T-cell (primary cell): Measurements from ENCODE around the gene MPZL1. TPM values are rescaled to one million over a fixed set of nuclear protein-coding genes. Genes with fewer than 3 reads are reported as not detected.
A peak's percentile ranks its signal among the peaks of the same experiment; 100 is the strongest.

ENCODE experiments used
- ATAC-seq, 4 experiments: fragments of 200-7000 bp in 3 of 4; fragments of 150-1000 bp in 1 of 4; cut with Tn5 transposase; replicated peaks in 1 of 4; 1 replicate in 3 of 4; 2 replicates in 1 of 4; pipeline ENCODE4 v1.10.0; 2021; ENCODE audit warnings: moderate library complexity in 3 of 4, mild to moderate bottlenecking in 2 of 4, moderate number of reproducible peaks in 1 of 4
- CTCF ChIA-PET, 2 donors: fragments of 300-600 bp; sonication (Branson Sonifier 250); formaldehyde crosslinking; loops; one replicate each; lab custom pipeline; 2022; ENCODE audit warnings: antibody characterized with exemption in 2 of 2; lab: Charles Lee
- POLR2A ChIA-PET, 2 donors: fragments of 300-600 bp; sonication (Branson Sonifier 250); formaldehyde crosslinking; loops; one replicate each; lab custom pipeline; 2022; ENCODE audit warnings: antibody characterized with exemption in 2 of 2; lab: Charles Lee
- DNase-seq, 35 experiments: peaks; one replicate each; pipeline versions ENCODE4 v3.0.0 to v3.0.0-alpha.2; 2013 to 2023
- H3K27ac ChIP-seq: one replicate; pipeline ENCODE4 v1.5.1; 2013; ENCODE audit warnings: low read length
- H3K27me3 ChIP-seq, 2 experiments: replicated peaks in 1 of 2; 1 replicate in 1 of 2; 2 replicates in 1 of 2; pipeline versions ENCODE4 v1.6.1 to v1.7.0; 2013; ENCODE audit warnings: low read length in 1 of 2, mixed read lengths in 1 of 2; ENCODE audit not compliant: control insufficient read depth in 2 of 2, insufficient read depth in 2 of 2; ENCODE audit errors: extremely low read depth in 1 of 2
- H3K36me3 ChIP-seq, 2 donors: 1 replicate in 1 of 2; 2 replicates in 1 of 2; pipeline versions ENCODE4 v1.6.1 to v1.7.0; 2013; ENCODE audit warnings: low read length in 1 of 2; ENCODE audit not compliant: control insufficient read depth in 2 of 2, insufficient read depth in 1 of 2; ENCODE audit errors: extremely low read depth in 1 of 2
- H3K4me1 ChIP-seq, 2 experiments: 1 replicate in 1 of 2; 2 replicates in 1 of 2; pipeline versions ENCODE4 v1.6.1 to v1.7.0; 2013; ENCODE audit warnings: low read length in 2 of 2, mixed read lengths in 1 of 2; ENCODE audit not compliant: insufficient read depth in 2 of 2, control insufficient read depth in 1 of 2; ENCODE audit errors: extremely low read depth in 1 of 2
- H3K4me3 ChIP-seq, 2 donors: 1 replicate in 1 of 2; 2 replicates in 1 of 2; pipeline versions ENCODE4 v1.5.1 to v1.7.0; 2013; ENCODE audit warnings: mild to moderate bottlenecking in 2 of 2, low read length in 1 of 2, moderate library complexity in 1 of 2; ENCODE audit not compliant: control insufficient read depth in 1 of 2; ENCODE audit errors: extremely low read depth in 1 of 2
- H3K9me3 ChIP-seq: 2 replicates; pipeline ENCODE4 v1.7.0; 2013
- H3K27ac Mint-ChIP-seq, 2 donors: one replicate each; pipeline ENCODE4 v1.8.0; 2020 to 2021; ENCODE audit warnings: mild to moderate bottlenecking in 2 of 2, mixed read lengths in 2 of 2
- H3K27me3 Mint-ChIP-seq, 2 donors: one replicate each; pipeline ENCODE4 v1.8.0; 2021 to 2022; ENCODE audit warnings: mixed read lengths in 2 of 2
- H3K36me3 Mint-ChIP-seq: one replicate; pipeline ENCODE4 v1.8.0; 2021; ENCODE audit warnings: mixed read lengths
- H3K4me1 Mint-ChIP-seq, 3 donors: one replicate each; pipeline ENCODE4 v1.8.0; 2020 to 2022; ENCODE audit warnings: mixed read lengths in 3 of 3, mild to moderate bottlenecking in 1 of 3
- H3K4me3 Mint-ChIP-seq, 3 donors: one replicate each; pipeline ENCODE4 v1.8.0; 2020 to 2022; ENCODE audit warnings: mild to moderate bottlenecking in 3 of 3, mixed read lengths in 3 of 3, moderate library complexity in 3 of 3
- H3K9me3 Mint-ChIP-seq, 3 donors: one replicate each; pipeline ENCODE4 v1.8.0; 2020 to 2022; ENCODE audit warnings: mixed read lengths in 3 of 3
- WGBS: methylation state at CpG from one replicate; pipeline ENCODE4 v1.1.5; 2013; ENCODE audit warnings: missing lambda C conversion rate; ENCODE audit not compliant: insufficient coverage; 5-methylcytosine and 5-hydroxymethylcytosine counted together
- total RNA-seq, 35 experiments: library from RNA in 6 of 35; stranded (reverse) in 6 of 35; fragments of 120-200 nt in 1 of 35; gene quantifications; one replicate each; pipeline versions ENCODE4 v1.2.1 to v1.2.4 and lab custom pipeline; 2013 to 2026

Gene MPZL1
- total RNA-seq, 5 donors from 2014 or later (not counting 1 experiment from before 2014, with no cell fraction given), result 5.1 to 9.9 (median 8.5) TPM

DNA sequence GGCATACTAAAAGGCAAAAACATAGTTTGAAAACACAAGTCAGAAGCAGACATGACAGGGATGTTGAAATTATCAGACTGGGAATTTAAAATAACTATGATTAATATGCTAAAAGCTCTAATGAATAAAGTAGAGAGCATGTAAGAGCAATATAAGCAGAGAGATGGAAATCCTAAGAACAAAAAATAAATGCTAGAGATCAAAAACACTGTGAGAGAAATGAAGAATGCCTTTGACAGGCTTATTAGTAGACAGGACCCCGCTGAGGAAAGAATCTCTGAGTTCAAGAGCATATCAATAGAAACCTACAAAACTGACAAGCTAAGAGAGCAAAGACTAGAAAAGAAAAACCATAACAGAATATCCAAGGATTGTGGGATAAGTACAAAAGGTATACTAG lies 93.9 kb downstream of the MPZL1 start:
- CTCF ChIA-PET, result no interaction called here
- Mint-ChIP-seq H3K36me3 (peaks cover 16% of the 10 kb centered on the region), H3K27ac (no peak overlapping the region), H3K4me3 (no peak overlapping the region), H3K4me1 (peaks cover 4 to 6% (median 5%) of the 10 kb centered on the region in 3 donors), H3K9me3 (peaks cover 26 to 32% (median 27%) of the 10 kb centered on the region in 3 donors), H3K27me3 (peaks cover 8 to 10% of the 10 kb centered on the region in 2 donors)
- Histone ChIP-seq H3K4me1 (peaks cover 0 to 3% of the 10 kb centered on the region in 2 experiments), H3K27me3 (peaks cover 0 to 10% of the 10 kb centered on the region in 2 experiments), H3K36me3 (no peaks in the 10 kb centered on the region), H3K9me3 (no peaks in the 10 kb centered on the region), H3K4me3 (no peak overlapping the region), H3K27ac (no peak overlapping the region)
- no peak for DNase-seq
- WGBS, result no CpG with 5 or more reads among the region's 1 CpG
- no peak for ATAC-seq
- POLR2A ChIA-PET, result no interaction called here

DNA sequence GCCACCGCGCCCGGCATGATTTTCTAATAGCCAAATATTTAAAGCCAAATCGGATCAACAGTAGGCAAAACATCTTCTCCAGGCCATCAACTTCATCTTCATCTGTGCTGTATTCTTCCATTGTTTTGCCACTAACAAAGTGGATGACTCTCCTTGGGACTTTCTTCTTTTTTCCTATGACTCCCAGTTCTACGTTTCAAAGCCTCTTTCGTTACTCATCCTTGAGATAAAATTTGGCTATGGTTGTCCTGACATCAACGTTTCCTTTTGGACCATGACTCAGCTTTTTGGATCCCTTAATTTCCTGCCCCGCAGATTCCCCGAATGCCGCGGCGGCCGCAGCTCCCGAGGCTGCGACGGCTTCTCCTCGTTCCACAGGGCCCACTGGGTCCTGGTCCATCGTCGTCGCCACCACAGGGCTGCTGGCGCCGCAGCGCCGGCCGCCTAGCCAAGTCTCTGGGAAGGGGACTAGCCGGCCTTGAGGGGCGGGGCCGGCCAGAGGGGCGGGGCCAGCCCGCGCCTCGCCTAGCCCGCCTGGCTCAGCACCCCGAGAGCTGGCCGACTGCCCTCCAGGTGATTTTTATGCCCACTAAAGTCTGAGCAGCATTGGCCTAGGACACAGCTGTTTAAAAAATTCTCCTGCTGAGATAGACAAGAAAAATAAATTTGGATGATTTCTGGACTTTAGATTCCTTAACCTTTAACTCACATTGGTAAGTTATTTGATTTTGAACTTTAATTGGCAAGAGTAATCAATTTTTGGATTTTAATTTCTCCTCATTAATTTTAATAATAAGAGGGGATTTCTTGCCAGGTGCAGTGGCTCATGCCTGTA lies 98.3 kb downstream of the MPZL1 start:
- POLR2A ChIA-PET, result no interaction called here

DNA sequence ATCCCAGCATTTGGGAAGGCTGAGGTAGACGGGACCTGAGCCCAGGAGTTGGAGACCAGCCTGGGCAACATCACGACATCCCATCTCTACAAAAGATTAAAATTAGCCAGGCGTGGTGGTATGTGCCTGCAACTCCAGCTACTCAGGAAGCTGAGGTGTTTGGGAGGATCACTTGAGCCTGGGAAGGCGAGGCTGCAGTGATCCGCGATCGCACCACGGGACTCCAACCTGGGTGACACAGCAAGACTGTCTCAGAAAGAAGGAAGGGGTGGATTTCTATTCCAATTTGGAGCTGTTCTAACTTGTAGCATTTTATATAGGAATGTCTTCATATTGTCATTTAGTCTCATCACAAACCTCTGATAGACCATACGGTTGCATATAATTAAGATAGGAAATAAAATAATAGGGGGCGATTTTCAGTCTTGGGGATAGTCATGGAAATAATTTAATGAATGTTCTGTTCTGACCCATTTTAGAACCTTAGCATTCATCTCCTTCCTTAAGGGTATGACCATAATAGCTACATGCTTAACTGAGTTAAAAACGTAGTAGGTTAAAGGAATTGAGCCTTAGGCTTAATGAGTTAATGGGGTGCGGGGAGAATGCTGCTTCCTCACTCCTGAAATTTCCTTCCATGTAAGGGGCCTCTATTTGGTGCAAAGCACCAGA lies 99.0 kb downstream of the MPZL1 start:
- Mint-ChIP-seq H3K4me1 (peaks cover 6 to 14% (median 10%) of the 10 kb centered on the region in 3 donors), H3K36me3 (peaks cover 2% of the 10 kb centered on the region), H3K4me3 (peak overlapping the region in 1 of 3 donors; percentile 69), H3K27ac (no peak overlapping the region), H3K27me3 (peaks cover 6 to 18% of the 10 kb centered on the region in 2 donors), H3K9me3 (peaks cover 1 to 3% (median 2%) of the 10 kb centered on the region in 3 donors)
- Histone ChIP-seq H3K36me3 (no peaks in the 10 kb centered on the region), H3K9me3 (no peaks in the 10 kb centered on the region), H3K4me3 (no peak overlapping the region), H3K4me1 (peaks cover 0 to 3% of the 10 kb centered on the region in 2 experiments), H3K27me3 (peaks cover 0 to 10% of the 10 kb centered on the region in 2 experiments), H3K27ac (no peak overlapping the region)
- no peak for ATAC-seq
- CTCF ChIA-PET, result no interaction called here
- POLR2A ChIA-PET, result interaction anchor here in 1 of 2 donors (0.6 kb wide), 1 partner anchor 23 kb away, joined by 3 read pairs; no protein-coding TSS in a partner anchor
- no peak for DNase-seq
- WGBS, result 90% methylated on average over 4 of the region's 12 CpGs

More for the DNA sequence above, 98.3 kb downstream of the MPZL1 start:
- DNase-seq (peak in 2 of 35 experiments; percentile 2 to 20), ATAC-seq (peak in 2 of 4 experiments; percentile 39 to 46)
- WGBS, result 11% methylated on average over 32 of the region's 35 CpGs
- Mint-ChIP-seq H3K4me1 (peaks cover 6 to 14% (median 10%) of the 10 kb centered on the region in 3 donors), H3K27ac (no peak overlapping the region), H3K9me3 (peaks cover 8 to 10% (median 9%) of the 10 kb centered on the region in 3 donors), H3K36me3 (peaks cover 6% of the 10 kb centered on the region), H3K27me3 (peaks cover 6 to 18% of the 10 kb centered on the region in 2 donors), H3K4me3 (peak overlapping the region; percentile 50 to 69 (median 58))
- H3K4me3 ChIP-seq, result peak overlapping the region; percentile 20 to 23
- peaks cover 0 to 3% of the 10 kb centered on the region in 2 experiments for H3K4me1 ChIP-seq
- H3K36me3 ChIP-seq, result no peaks in the 10 kb centered on the region
- H3K27me3 ChIP-seq, result peaks cover 0 to 10% of the 10 kb centered on the region in 2 experiments
- CTCF ChIA-PET, result no interaction called here
- no peak overlapping the region for H3K27ac ChIP-seq
- no peaks in the 10 kb centered on the region for H3K9me3 ChIP-seq

DNA sequence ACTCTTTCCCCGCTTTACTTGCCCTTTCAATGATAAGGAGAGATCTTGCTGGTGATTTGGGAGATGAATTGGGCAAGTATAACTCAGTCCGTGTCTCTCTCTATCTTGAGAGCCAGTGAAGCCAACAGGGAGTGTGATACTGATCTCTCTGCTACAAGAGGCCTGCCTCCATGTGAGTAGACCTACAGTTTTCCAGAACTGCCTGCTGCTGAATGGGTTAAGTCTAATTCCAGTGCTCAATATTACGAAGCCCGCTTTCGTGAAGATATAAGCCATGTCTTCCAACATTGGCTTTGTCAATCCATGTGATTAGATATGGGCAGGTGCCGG lies 99.5 kb downstream of the MPZL1 start:
- H3K27me3 ChIP-seq, result peaks cover 0 to 10% of the 10 kb centered on the region in 2 experiments
- DNase-seq (no peak), ATAC-seq (no peak)
- peaks cover 6 to 18% of the 10 kb centered on the region in 2 donors for H3K27me3 Mint-ChIP-seq
- no peaks in the 10 kb centered on the region for H3K9me3 ChIP-seq
- H3K4me3 ChIP-seq, result no peak overlapping the region
- ChIA-PET POLR2A (interaction anchor here in 1 of 2 donors (0.6 kb wide), 1 partner anchor 22 kb away, joined by 3 read pairs; no protein-coding TSS in a partner anchor), CTCF (no interaction called here)
- H3K27ac Mint-ChIP-seq, result no peak overlapping the region
- H3K27ac ChIP-seq, result no peak overlapping the region
- WGBS, result 90% methylated on average over 1 of the region's 6 CpGs
- H3K9me3 Mint-ChIP-seq, result no peaks in the 10 kb centered on the region
- H3K36me3 ChIP-seq, result no peaks in the 10 kb centered on the region
- H3K36me3 Mint-ChIP-seq, result no peaks in the 10 kb centered on the region
- H3K4me3 Mint-ChIP-seq, result no peak overlapping the region
- peaks cover 0 to 3% of the 10 kb centered on the region in 2 experiments for H3K4me1 ChIP-seq
- H3K4me1 Mint-ChIP-seq, result peaks cover 6 to 14% (median 10%) of the 10 kb centered on the region in 3 donors

DNA sequence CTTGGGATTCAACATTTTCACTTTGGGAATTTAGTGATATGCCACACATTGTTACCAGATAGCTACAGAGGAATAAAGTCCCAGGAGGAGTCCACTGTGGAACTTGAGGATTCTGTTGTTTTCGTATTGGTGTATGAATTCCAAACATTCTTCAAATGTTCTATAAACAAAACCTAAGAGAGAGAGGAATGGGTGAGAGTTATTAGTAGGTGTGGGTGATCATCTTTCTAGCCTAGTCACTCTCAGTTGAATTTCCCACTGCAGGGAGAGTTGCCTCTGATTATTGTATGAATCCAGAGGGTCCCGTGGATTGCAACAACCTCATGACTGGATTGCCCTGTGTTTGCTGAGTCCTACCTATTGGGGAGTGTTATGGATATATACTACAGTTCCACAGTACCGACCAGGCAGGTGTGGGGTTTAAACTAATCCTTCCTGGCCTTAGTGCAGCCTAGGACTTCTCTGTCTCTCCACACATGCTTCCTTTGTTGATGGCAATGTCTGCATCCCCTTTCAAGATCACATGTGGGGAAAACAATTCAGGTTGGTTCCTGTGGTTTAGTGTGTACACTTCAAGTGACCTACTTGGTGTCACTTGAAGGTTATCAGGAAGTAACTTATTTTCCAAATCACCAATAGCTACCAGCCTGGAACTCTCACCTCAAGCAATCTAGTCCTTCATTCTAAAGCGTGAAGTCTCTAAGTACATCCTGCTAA lies 100.3 kb downstream of the MPZL1 start:
- Mint-ChIP-seq H3K27me3 (peaks cover 6 to 18% of the 10 kb centered on the region in 2 donors), H3K36me3 (no peaks in the 10 kb centered on the region), H3K4me3 (no peak overlapping the region), H3K4me1 (peaks cover 6 to 14% (median 10%) of the 10 kb centered on the region in 3 donors), H3K9me3 (no peaks in the 10 kb centered on the region), H3K27ac (no peak overlapping the region)
- Histone ChIP-seq H3K4me3 (no peak overlapping the region), H3K27ac (no peak overlapping the region), H3K36me3 (no peaks in the 10 kb centered on the region), H3K27me3 (peaks cover 0 to 10% of the 10 kb centered on the region in 2 experiments), H3K4me1 (peaks cover 0 to 3% of the 10 kb centered on the region in 2 experiments), H3K9me3 (no peaks in the 10 kb centered on the region)
- CTCF ChIA-PET, result interaction anchor here in 1 of 2 donors (0.6 kb wide), 1 partner anchor 144 kb away, joined by 3 read pairs; no protein-coding TSS in a partner anchor
- 64% methylated on average over 1 of the region's 4 CpGs for WGBS
- POLR2A ChIA-PET, result no interaction called here
- ATAC-seq, result no peak
- no peak for DNase-seq
